ENCODE results near the gene TNIK.

- no peak for TF ChIP-seq EZH2phosphoT487 (IDR thresholded peaks at IDR 0.05; ENCODE audit: low read depth)
- no peak for TF ChIP-seq CTCF (IDR thresholded peaks at IDR 0.05; ENCODE audit: low read depth, low read length)
Measured at GRCh38 chr3:171223396-171223795, 236.8 kb downstream of the TNIK start.
